Breast epithelium (tissue), 3 donors: ENCODE results near the gene MZT2A.
"Not testable (repeated sequence)": the region's sequence is repeated elsewhere in the genome, so short reads cannot be mapped to it uniquely, and the experiment has no call there.

ENCODE experiments used
- POLR2A ChIP-seq: fragments of 450-650 bp; IDR thresholded peaks from one replicate; pipeline ENCODE4 v1.6.1; 2016; ENCODE audit warnings: antibody characterized with exemption, mild to moderate bottlenecking, moderate library complexity
- POLR2AphosphoS5 ChIP-seq, 3 donors: sonication (generic); formaldehyde crosslinking; IDR thresholded peaks; one replicate each; pipeline ENCODE4 v1.6.1; 2017; ENCODE audit warnings: antibody characterized with exemption in 3 of 3
- TF ChIP-seq, protein P1 (sequence below), 3 donors: fragments of 450-650 bp; IDR thresholded peaks; one replicate each; pipeline ENCODE4 v1.5.1; 2016 to 2017; ENCODE audit warnings: antibody characterized with exemption in 3 of 3, mild to moderate bottlenecking in 3 of 3, moderate library complexity in 3 of 3

- TF ChIP-seq, protein P1, sequence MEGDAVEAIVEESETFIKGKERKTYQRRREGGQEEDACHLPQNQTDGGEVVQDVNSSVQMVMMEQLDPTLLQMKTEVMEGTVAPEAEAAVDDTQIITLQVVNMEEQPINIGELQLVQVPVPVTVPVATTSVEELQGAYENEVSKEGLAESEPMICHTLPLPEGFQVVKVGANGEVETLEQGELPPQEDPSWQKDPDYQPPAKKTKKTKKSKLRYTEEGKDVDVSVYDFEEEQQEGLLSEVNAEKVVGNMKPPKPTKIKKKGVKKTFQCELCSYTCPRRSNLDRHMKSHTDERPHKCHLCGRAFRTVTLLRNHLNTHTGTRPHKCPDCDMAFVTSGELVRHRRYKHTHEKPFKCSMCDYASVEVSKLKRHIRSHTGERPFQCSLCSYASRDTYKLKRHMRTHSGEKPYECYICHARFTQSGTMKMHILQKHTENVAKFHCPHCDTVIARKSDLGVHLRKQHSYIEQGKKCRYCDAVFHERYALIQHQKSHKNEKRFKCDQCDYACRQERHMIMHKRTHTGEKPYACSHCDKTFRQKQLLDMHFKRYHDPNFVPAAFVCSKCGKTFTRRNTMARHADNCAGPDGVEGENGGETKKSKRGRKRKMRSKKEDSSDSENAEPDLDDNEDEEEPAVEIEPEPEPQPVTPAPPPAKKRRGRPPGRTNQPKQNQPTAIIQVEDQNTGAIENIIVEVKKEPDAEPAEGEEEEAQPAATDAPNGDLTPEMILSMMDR (IDR thresholded peaks at IDR 0.05): not testable (repeated sequence)
- TF ChIP-seq POLR2A; POLR2AphosphoS5 (IDR thresholded peaks at IDR 0.05): not testable (repeated sequence)
These were observed 44.6 kb upstream of the MZT2A start for GRCh38 chr2:131536841-131537240.
